Measurements from ENCODE around the gene GID4.

Gene GID4

GRCh38 chr17:18017958-18018357 lies 21.2 kb upstream of the GID4 start:
- DNase-seq: no peak

DNA sequence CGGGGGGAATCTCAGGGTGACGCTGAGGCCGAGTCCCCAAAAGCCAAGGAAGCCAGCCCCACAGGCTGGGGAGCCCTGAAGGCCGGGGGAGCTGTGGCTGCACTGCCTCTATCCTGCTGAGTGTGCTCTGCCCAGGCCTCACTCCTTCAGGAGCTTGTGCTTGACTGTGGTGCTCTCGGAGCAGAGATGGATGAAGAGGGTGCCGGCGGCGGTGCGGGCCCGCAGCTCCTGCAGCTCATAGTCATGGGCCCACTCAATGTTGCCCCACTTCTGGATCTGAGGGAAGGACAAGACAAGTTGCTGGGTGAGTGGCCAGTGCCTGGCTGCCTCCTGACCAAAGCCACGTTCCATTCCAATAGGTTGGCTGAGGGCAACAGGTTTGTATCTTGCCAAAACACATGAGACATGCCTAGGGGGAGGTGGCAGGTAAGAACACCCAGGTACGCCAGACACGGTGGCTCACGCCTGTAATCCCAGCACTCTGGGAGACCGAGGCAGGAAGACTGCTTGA lies 20.7 kb upstream of the GID4 start:
- DNase-seq: no peak

- DNase-seq: no peak
These were observed 19.4 kb upstream of the GID4 start for GRCh38 chr17:18019838-18020154.

DNA sequence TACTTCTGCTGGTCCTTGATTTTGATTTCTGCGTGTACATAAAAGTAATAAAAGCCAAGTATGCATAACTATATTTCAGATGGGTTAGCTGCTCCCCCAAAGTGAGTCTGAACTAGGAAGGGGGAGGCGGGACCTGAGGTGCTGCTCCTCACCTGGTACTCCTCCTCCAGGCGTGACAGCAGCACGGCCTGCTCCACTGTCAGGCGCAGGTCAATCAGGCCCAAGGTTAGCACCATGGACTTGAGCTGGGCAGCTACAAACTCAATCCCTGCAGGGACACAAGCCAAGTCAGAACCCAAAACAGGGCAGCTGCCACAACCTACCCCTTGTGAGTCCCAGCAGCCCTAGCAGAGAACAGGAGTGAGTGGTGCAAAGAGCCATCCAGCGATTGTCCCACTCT lies 18.2 kb upstream of the GID4 start:
- no peak for DNase-seq

DNA sequence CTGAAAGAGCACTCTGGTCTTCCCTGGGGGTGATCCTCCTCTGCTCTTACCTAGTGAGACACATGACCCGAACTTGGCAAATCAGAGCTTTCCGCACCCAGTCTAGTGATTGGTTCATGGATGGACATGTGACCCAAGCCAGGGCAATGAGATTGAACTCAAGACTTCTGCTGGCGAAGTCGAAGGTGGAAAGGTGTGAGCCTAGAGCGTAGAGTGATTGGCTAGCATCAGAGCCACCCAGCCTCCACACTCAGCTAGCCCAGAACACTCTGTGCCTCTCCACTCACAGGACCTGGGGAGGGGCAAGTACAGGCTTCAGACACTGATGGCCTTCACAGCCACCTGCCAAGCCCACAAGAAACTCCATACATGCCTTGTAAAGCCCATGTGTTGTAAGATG lies 17.8 kb upstream of the GID4 start:
- DNase-seq: no peak

DNA sequence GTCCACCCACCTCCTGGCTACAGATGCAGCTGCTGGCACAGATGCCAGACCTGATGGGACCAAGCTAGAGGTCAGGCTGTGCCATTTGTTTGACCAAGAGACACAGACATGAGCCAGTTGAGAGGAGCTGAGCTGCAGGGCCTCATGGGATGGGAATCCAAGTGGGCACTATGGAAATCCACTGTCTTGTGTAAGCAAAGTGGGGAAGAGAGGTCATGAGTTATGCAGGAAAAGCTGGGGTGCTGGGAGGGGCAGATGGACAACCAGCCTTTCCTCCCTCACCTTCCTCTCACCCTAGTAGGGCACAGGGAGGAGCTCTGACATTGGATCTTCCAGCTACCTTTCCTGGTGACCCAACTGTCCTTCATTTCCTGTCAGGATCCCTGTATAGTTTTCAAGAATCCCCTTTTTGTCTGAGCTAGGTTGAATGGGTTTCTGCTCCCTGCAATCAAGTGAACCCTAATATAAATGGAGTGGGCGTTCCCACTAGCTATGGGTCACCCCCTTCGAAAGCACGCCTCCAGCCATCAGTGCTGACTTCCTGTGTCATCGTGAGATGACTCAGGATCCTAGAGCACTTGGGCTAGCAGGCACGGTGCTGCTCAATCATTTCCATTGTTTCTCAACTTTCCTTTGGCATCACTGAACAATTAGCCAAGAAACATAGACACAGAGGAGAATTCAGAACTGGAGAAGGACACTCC lies 13.8 kb upstream of the GID4 start:
- DNase-seq: peak; percentile 26 to 63

GRCh38 chr17:18025945-18026776 lies 13.0 kb upstream of the GID4 start:
- peak; percentile 22 to 68 for DNase-seq

DNA sequence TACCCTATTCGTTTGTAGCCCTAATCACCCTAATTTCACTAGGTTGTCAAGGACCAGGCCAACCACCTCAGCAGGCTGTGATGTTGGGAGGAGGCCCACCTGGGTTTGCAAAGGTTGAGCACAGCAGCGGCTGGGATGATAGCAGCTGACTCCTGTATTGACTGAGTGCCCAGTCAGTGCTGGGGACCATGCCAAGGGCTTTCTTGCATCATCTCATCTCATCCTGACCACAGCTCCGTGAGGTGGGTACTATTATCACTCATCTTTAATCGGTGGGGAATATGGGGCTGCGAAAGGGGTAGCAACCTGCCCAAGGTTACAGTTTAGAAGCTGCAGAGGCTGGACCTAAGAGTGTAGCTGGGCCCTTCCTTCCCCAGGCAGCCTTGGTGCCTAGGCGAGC lies 11.9 kb upstream of the GID4 start:
- no peak for DNase-seq

DNA sequence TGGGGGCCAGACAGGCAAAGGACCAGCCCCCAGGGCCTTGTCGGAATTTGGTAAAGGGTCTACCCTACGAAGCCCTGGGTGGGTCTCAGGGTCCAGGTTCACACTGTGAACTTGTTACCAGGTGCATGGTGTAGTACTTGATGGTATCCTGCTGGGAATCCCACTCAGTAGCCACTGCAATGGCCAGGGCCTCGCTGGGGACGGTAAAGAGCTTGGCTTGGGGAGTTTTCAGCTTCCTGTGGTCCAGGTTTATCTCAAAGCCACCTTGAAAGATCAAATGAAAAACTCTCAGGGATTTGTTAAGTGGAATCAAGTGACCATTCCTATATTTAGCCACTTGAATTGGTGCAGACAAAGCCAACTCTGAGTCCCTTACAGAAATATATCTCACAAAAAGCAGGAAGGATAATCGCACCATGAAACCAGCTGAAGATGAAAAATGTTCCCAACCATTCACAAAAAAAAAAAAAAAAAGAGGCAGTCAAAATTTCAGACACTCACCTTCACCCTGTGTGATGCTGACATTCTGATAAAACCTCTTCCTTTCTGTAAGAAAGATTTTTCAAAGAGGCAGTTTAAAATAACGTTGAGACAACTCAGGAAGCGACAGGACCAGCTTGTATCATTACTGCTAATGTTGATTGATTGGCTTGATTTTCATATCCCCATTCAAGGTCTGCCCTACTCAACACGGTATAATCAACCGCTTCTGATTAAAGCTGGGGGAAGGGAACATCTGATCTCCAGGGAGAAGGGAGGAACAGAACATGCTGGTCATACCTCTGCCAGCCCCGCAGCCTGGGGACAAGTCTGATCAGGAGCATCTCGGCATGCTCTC lies 10.9 kb upstream of the GID4 start:
- no peak for DNase-seq

DNA sequence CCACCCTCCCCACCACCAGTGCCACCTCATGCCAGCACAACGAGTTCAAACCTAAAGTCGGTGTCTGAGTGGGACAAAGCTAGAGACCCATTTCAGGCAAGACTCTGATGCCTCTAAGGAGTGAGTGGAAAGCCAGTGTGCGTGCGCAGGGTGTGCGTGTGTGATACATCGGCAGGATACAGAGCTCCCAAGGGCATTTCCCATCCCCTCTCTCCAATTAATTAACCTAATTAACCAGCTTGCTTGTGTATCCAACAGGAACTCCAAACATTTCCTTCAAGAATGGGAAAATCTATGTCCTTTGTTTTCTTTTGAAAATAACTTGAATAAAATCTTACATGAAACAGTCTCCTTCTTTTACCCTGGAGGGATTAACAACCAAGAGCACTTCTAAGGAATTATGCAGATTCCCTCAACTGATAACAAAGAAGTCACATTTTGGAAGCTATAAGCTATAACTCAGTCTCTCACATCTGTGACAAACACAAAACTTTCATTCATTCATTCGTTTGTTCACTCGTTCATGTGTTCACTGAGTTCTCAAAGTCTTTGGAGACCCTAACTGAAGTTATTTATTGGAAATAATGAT lies 10.2 kb upstream of the GID4 start:
- DNase-seq: no peak

DNA sequence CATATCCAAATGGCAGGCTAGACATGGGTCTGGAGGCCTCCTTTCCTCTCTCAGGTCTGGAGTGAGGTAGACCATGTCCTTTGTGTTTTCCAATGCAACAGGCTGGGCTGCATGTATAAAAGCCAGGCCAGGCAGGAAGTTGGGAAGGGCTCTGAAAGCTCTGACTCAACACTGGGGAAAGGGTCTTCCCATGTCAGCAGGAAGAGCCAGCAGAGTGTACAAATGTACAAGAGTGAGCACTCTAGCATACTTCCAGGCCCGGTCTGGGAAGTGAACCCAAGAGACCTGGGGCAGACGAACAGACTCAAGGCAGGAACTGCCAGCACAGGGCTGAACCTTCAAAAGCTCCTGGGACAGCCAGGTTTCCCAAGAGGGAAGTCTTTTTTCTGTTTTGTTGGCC lies 7.3 kb upstream of the GID4 start:
- DNase-seq: no peak

- peak; percentile 71 to 85 for DNase-seq
These were observed 5.6 kb upstream of the GID4 start for GRCh38 chr17:18033442-18034099.

GRCh38 chr17:18035704-18036103 lies 3.5 kb upstream of the GID4 start:
- no peak for DNase-seq

- no peak for DNase-seq
These were observed 1.7 kb upstream of the GID4 start for GRCh38 chr17:18037486-18037885.

DNA sequence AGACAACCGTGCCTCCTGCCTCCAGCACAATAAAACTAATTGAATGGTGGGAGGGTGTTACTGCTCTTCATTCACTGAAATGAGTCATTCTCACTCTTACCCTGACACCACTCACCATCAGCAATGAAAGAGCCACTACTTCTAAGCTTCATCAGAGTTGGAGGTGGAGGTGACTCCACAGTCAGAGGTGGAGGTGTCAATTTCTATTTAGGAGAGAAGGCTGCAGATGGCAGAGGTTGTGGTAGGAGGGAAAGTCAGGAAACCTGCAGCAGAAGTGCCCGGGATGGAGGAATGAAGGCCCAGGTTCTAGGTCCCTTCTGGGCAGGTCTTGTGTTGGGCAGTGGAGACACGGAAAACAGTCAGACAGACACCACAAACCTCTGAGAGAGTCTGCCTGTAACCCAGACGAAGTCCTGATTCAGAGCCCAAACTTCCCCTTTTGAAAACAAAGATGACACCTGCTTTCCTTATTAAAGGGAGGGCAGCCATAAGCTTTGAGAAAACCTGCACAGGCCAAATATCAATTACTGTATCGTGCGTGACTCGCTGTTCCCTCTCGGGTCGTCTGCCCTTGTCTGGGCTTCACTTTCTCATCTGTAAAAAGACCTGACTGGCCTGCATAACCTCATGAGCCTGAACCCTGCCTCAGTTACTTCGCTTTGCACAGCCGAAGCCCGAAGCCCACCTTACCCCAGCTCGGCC lies 908 bp upstream of the GID4 start:
- DNase-seq: peak; percentile 19 to 28

GRCh38 chr17:18039535-18040260 lies 490 bp downstream of the GID4 start:
- DNase-seq: peak in 1 of 2 donors; percentile 35

DNA sequence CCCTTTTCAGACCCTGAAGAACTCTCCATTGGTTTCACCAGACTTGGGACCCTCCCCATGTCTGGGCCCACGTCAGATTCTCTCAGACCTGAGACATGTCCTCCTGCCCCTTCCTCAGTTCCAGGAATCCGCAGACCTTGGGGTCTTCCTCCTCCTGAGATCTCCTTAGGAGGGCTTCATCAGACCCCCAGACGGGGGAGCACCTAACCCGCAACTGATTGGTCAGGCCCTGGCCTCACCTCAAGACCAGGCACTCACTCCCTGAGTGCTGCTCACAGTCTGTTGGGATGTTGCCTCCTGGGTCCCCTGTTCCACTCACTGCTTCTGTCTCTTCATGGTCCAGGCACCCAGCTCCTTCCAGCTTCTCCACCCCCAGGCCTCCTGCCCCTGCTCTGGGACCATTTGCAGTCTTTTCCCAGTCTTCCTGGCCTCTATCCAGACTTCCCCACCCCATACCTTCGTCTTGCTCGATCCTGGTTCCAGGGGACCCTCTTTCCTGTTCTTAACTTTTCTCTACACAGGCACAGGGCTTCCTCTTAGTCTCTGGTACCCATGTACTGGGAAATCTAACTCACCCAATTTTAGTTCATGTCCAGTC lies 1.2 kb downstream of the GID4 start:
- DNase-seq: no peak

GRCh38 chr17:18041776-18042175 lies 2.6 kb downstream of the GID4 start:
- no peak for DNase-seq

GRCh38 chr17:18042983-18043382 lies 3.8 kb downstream of the GID4 start:
- no peak for DNase-seq

DNA sequence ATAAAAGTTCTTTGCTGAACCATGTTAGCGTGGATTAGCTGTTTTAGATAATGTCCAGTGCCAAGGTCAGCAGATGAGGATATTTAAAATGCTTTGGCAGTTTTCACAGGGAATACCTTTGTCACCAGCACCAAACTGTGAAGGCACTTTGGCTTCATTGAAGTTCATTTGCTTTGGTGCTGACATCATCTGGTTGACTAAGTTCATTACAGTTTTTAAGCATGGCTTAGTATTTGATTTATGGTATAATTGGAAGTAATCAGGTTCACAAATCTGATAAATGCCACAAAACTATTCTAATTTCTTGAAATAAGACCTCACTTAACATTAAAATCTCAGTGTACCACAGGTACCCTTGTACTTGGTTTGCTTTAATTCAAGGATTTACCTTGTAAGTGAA lies 4.3 kb downstream of the GID4 start:
- DNase-seq: peak in 1 of 2 donors; percentile 31

- DNase-seq: no peak
These were observed 5.4 kb downstream of the GID4 start for GRCh38 chr17:18044609-18045008.
